HG03135 (cell line): ENCODE results near the gene EIF1B.
A peak's percentile ranks its signal among the peaks of the same experiment; 100 is the strongest.

ENCODE experiments used
- ATAC-seq: cut with Tn5 transposase; IDR thresholded peaks from one replicate; pipeline ENCODE4 v1.9.1; 2021; ENCODE audit warnings: mild to moderate bottlenecking, moderate library complexity; ENCODE audit not compliant: unreplicated experiment

EIF1B gene

GRCh38 chr3:40308725-40309417 lies 636 bp upstream of the EIF1B start:
- no peak for ATAC-seq

GRCh38 chr3:40309925-40310695 lies 603 bp downstream of the EIF1B start:
- ATAC-seq, result peak; percentile 27

GRCh38 chr3:40310705-40311104 lies 1.2 kb downstream of the EIF1B start:
- ATAC-seq, result no peak

GRCh38 chr3:40312661-40313226 lies 3.2 kb downstream of the EIF1B start:
- no peak for ATAC-seq

- no peak for ATAC-seq
Measured at GRCh38 chr3:40313975-40314860, 4.7 kb downstream of the EIF1B start.

- peak; percentile 74 for ATAC-seq
Measured at GRCh38 chr3:40317061-40317855, 7.8 kb downstream of the EIF1B start.

GRCh38 chr3:40321818-40322217 lies 12.3 kb downstream of the EIF1B start:
- ATAC-seq, result no peak

- ATAC-seq, result no peak
Measured at GRCh38 chr3:40323946-40324345, 14.4 kb downstream of the EIF1B start.

- ATAC-seq, result no peak
Measured at GRCh38 chr3:40324621-40325020, 15.1 kb downstream of the EIF1B start.

- no peak for ATAC-seq
Measured at GRCh38 chr3:40325465-40325864, 16.0 kb downstream of the EIF1B start.

- no peak for ATAC-seq
Measured at GRCh38 chr3:40328374-40328773, 18.9 kb downstream of the EIF1B start.

- ATAC-seq, result no peak
Measured at GRCh38 chr3:40329071-40329470, 19.6 kb downstream of the EIF1B start.

- ATAC-seq, result no peak
Measured at GRCh38 chr3:40332684-40333083, 23.2 kb downstream of the EIF1B start.

- ATAC-seq, result no peak
Measured at GRCh38 chr3:40333416-40333815, 23.9 kb downstream of the EIF1B start.

- no peak for ATAC-seq
Measured at GRCh38 chr3:40333852-40334251, 24.3 kb downstream of the EIF1B start.

GRCh38 chr3:40336101-40336500 lies 26.6 kb downstream of the EIF1B start:
- no peak for ATAC-seq

- no peak for ATAC-seq
Measured at GRCh38 chr3:40336511-40337135, 27.1 kb downstream of the EIF1B start.

GRCh38 chr3:40337136-40338108 lies 27.9 kb downstream of the EIF1B start:
- ATAC-seq, result no peak

GRCh38 chr3:40339871-40340270 lies 30.4 kb downstream of the EIF1B start:
- ATAC-seq, result no peak
